CD14-positive monocyte (primary cell): ENCODE measurements around the gene LRRFIP1. TPM values are rescaled to one million over a fixed set of nuclear protein-coding genes. Genes with fewer than 3 reads are reported as not detected.
A peak's percentile ranks its signal among the peaks of the same experiment; 100 is the strongest.

Experiments used
- DNase-seq, 3 donors: peaks; one replicate each; pipeline ENCODE4 v3.0.0-alpha.2; 2011 to 2022
- H2AFZ ChIP-seq: 2 replicates; pipeline ENCODE4 v1.6.0; 2012; ENCODE audit warnings: mild to moderate bottlenecking, low read depth, low read length, inconsistent platforms; ENCODE audit not compliant: insufficient read depth, poor library complexity, severe bottlenecking
- H3K27ac ChIP-seq, 2 donors: 1 replicate in 1 of 2; 2 replicates in 1 of 2; pipeline ENCODE4 v1.5.1; 2012 to 2013; ENCODE audit warnings: low read length in 2 of 2, control low read depth in 1 of 2, inconsistent platforms in 1 of 2, low read depth in 1 of 2, mild to moderate bottlenecking in 1 of 2
- H3K27me3 ChIP-seq, 2 donors: one replicate each; pipeline versions ENCODE4 v1.6.0 to v1.6.1; 2011 to 2013; ENCODE audit warnings: low read length in 2 of 2; ENCODE audit not compliant: control insufficient read depth in 2 of 2, insufficient read depth in 2 of 2
- H3K36me3 ChIP-seq, 2 donors: replicated peaks in 1 of 2; 1 replicate in 1 of 2; 2 replicates in 1 of 2; pipeline versions ENCODE4 v1.5.1 to v1.6.1; 2012 to 2013; ENCODE audit warnings: low read length in 2 of 2, control low read depth in 1 of 2, inconsistent platforms in 1 of 2, mild to moderate bottlenecking in 1 of 2; ENCODE audit not compliant: insufficient read depth in 2 of 2, control insufficient read depth in 1 of 2
- H3K4me1 ChIP-seq, 2 donors: 1 replicate in 1 of 2; 2 replicates in 1 of 2; pipeline versions ENCODE4 v1.5.1 to v1.6.1; 2012 to 2013; ENCODE audit warnings: low read length in 2 of 2, control low read depth in 1 of 2, inconsistent platforms in 1 of 2, mild to moderate bottlenecking in 1 of 2, moderate library complexity in 1 of 2; ENCODE audit not compliant: insufficient read depth in 2 of 2, control insufficient read depth in 1 of 2
- H3K4me2 ChIP-seq: replicated peaks from 2 replicates; pipeline ENCODE3; 2012; ENCODE audit warnings: low read length, moderate library complexity, mild to moderate bottlenecking; ENCODE audit not compliant: poor library complexity, severe bottlenecking; ENCODE audit errors: extremely low read depth
- H3K4me3 ChIP-seq, 3 experiments: fragments of 200-600 bp in 1 of 3; sonication (generic) in 1 of 3; replicated peaks in 1 of 3; 1 replicate in 2 of 3; 2 replicates in 1 of 3; pipeline ENCODE4 v1.5.1; 2011 to 2013; ENCODE audit warnings: low read length in 3 of 3, mild to moderate bottlenecking in 3 of 3, control low read depth in 2 of 3, low read depth in 2 of 3, inconsistent platforms in 1 of 3, moderate library complexity in 1 of 3
- H3K79me2 ChIP-seq: 2 replicates; pipeline ENCODE4 v1.6.0; 2012; ENCODE audit warnings: mild to moderate bottlenecking, control low read depth, inconsistent platforms, low read length, moderate library complexity; ENCODE audit not compliant: insufficient read depth
- H3K9ac ChIP-seq: 2 replicates; pipeline ENCODE4 v1.6.0; 2017; ENCODE audit warnings: low read length, mild to moderate bottlenecking; ENCODE audit not compliant: insufficient read depth, poor library complexity, severe bottlenecking
- H3K9me3 ChIP-seq, 2 donors: replicated peaks in 1 of 2; 1 replicate in 1 of 2; 2 replicates in 1 of 2; pipeline versions ENCODE4 v1.5.1 to v1.6.1; 2012 to 2013; ENCODE audit warnings: low read length in 2 of 2, control low read depth in 1 of 2; ENCODE audit not compliant: control insufficient read depth in 1 of 2, insufficient read depth in 1 of 2
- H4K20me1 ChIP-seq: 2 replicates; pipeline ENCODE4 v1.6.0; 2012; ENCODE audit warnings: mild to moderate bottlenecking, low read length, control low read depth, moderate library complexity; ENCODE audit not compliant: insufficient read depth
- H3K27ac Mint-ChIP-seq, 7 donors: one replicate each; pipeline ENCODE4 v1.8.0; 2020; ENCODE audit warnings: mild to moderate bottlenecking in 7 of 7, mixed read lengths in 7 of 7, moderate library complexity in 6 of 7, inconsistent platforms in 2 of 7
- H3K27me3 Mint-ChIP-seq, 3 donors: one replicate each; pipeline ENCODE4 v1.8.0; 2021 to 2022; ENCODE audit warnings: low read depth in 3 of 3, mild to moderate bottlenecking in 3 of 3, mixed read lengths in 3 of 3, moderate library complexity in 3 of 3, inconsistent platforms in 1 of 3
- H3K36me3 Mint-ChIP-seq, 2 donors: one replicate each; pipeline ENCODE4 v1.8.0; 2020; ENCODE audit warnings: mixed read lengths in 2 of 2, inconsistent platforms in 1 of 2, mild to moderate bottlenecking in 1 of 2
- H3K4me1 Mint-ChIP-seq: one replicate; pipeline ENCODE4 v1.8.0; 2020; ENCODE audit warnings: mild to moderate bottlenecking, mixed read lengths
- H3K4me3 Mint-ChIP-seq, 2 donors: one replicate each; pipeline ENCODE4 v1.8.0; 2020; ENCODE audit warnings: mild to moderate bottlenecking in 2 of 2, mixed read lengths in 2 of 2, moderate library complexity in 1 of 2
- H3K9me3 Mint-ChIP-seq, 7 donors: one replicate each; pipeline ENCODE4 v1.8.0; 2020 to 2022; ENCODE audit warnings: mixed read lengths in 7 of 7, mild to moderate bottlenecking in 6 of 7, moderate library complexity in 6 of 7, inconsistent platforms in 2 of 7
- WGBS: methylation state at CpG from one replicate; pipeline ENCODE4 v1.1.5; 2013; ENCODE audit warnings: missing lambda C conversion rate; ENCODE audit not compliant: insufficient coverage; 5-methylcytosine and 5-hydroxymethylcytosine counted together
- intact Hi-C, 2 donors: fragments of 100-400 bp; cut with micrococcal nuclease; formaldehyde crosslinking; loops; one replicate each; pipeline versions ENCODE4 v1.15.0 to v1.15.1; 2023
- polyA plus RNA-seq, 3 donors: library from polyadenylated mRNA; depleted of rRNA in 1 of 3; unstranded in 2 of 3; stranded (reverse) in 1 of 3; fragments of 300-500 nt in 2 of 3; fragments of >200 nt in 1 of 3; fragmentation: Illumina TruSeq in 2 of 3; gene quantifications; 1 replicate in 2 of 3; 2 replicates in 1 of 3; pipeline ENCODE4 v1.2.3, GENCODE V29; 2012 to 2021
- TF ChIP-seq, protein P1 (sequence below): fragments of 200-600 bp; IDR thresholded peaks from one replicate; pipeline ENCODE4 v1.8.0; 2022; ENCODE audit warnings: antibody characterized with exemption, mild to moderate bottlenecking

LRRFIP1 gene
- polyA plus RNA-seq, 3 donors, result 67.3 to 148 (median 98.3) TPM

DNA sequence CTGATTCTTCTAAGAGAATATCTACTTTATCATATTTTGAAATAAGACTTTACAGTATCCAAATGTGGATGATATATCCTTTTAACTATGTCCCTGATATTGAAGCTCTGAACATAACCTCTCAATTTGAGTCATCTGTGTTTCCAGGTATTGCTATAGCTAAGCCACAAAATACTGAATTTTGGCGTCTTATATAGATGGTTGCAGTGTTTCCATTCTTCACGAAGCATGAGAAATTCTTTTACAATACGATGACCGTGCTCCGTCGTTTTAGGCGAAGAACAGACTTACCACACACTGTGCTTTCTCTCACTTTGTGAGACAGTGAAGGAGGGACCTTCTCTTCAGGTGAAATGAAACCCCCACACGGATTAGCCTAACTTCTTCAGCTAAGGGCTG, 45.3 kb downstream of the LRRFIP1 start:
- H2AFZ ChIP-seq, result no peak overlapping the region
- H3K9me3 ChIP-seq, result no peaks in the 10 kb centered on the region
- H3K9ac ChIP-seq, result no peak overlapping the region
- DNase-seq, result no peak
- peaks cover 31% of the 10 kb centered on the region for H3K79me2 ChIP-seq
- H3K4me3 Mint-ChIP-seq, result peak overlapping the region; percentile 88 to 96
- peak overlapping the region in 1 of 3 experiments; percentile 75 for H3K4me3 ChIP-seq
- H3K27me3 ChIP-seq, result no peaks in the 10 kb centered on the region
- H3K4me2 ChIP-seq, result peak overlapping the region; percentile 84
- peaks cover 64% of the 10 kb centered on the region for H3K4me1 Mint-ChIP-seq
- intact Hi-C loops, result loop anchor here (2.0 to 5.0 kb wide), 6 partner anchors 20 to 75 kb away; no protein-coding TSS in a partner anchor
- no peaks in the 10 kb centered on the region for H4K20me1 ChIP-seq
- peaks cover 0 to 2% (median 0%) of the 10 kb centered on the region in 7 donors for H3K9me3 Mint-ChIP-seq
- 83% methylated on average over 1 of the region's 8 CpGs for WGBS
- H3K27ac ChIP-seq, result peak overlapping the region; percentile 91 to 100
- H3K36me3 Mint-ChIP-seq, result peaks cover 6 to 7% of the 10 kb centered on the region in 2 donors
- peaks cover 0 to 4% (median 2%) of the 10 kb centered on the region in 3 donors for H3K27me3 Mint-ChIP-seq
- peaks cover 56 to 61% of the 10 kb centered on the region in 2 donors for H3K4me1 ChIP-seq
- peak overlapping the region; percentile 99 to 100 (median 100) for H3K27ac Mint-ChIP-seq
- TF ChIP-seq, protein P1, sequence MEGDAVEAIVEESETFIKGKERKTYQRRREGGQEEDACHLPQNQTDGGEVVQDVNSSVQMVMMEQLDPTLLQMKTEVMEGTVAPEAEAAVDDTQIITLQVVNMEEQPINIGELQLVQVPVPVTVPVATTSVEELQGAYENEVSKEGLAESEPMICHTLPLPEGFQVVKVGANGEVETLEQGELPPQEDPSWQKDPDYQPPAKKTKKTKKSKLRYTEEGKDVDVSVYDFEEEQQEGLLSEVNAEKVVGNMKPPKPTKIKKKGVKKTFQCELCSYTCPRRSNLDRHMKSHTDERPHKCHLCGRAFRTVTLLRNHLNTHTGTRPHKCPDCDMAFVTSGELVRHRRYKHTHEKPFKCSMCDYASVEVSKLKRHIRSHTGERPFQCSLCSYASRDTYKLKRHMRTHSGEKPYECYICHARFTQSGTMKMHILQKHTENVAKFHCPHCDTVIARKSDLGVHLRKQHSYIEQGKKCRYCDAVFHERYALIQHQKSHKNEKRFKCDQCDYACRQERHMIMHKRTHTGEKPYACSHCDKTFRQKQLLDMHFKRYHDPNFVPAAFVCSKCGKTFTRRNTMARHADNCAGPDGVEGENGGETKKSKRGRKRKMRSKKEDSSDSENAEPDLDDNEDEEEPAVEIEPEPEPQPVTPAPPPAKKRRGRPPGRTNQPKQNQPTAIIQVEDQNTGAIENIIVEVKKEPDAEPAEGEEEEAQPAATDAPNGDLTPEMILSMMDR, result no peak
- H3K36me3 ChIP-seq, result no peaks in the 10 kb centered on the region

DNA sequence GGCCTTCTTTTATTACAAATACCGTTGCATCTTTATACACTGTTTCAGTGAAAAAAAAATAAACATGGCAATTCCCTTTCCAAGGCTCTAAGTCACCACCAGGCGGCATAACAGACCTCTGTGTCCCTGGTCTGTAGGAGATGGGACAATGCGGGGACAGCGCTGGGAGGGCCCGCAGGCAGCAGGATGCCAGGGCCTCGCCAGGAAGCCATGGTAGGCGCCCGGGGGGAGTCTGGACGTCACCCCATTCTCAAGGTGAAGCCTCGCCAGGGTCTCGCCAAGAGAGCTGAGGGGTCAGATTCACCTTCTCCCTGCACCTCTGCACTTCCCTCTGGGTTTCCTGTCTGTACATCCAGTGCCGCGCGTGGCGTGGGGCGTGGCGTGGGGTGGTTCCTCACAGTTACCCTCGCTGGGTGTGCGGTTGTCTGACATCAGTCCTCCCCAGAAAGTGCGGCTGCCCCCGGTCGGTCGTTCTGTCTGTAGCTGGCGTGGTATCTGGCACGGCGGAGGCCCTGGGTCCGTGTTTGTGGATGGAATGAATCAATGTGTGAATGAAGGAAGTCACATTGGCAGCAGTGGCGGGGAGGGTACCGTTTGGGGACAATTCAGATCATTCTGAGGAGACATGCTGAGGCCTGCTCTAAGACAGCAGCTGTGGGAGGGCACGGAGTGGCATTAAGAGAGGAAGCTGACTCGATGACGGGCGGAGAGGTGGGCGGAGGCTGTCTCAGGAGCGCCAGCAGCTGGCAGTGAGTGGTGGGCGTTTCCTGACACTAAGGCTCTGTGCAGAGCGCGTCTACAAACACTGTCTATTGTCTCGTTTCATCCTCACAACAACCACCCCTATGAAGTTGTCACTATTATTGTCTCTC, 46.0 kb downstream of the LRRFIP1 start:
- H3K27me3 Mint-ChIP-seq, result peaks cover 0 to 2% (median 0%) of the 10 kb centered on the region in 3 donors
- peaks cover 31% of the 10 kb centered on the region for H3K79me2 ChIP-seq
- 0% methylated on average over 37 of the region's 39 CpGs for WGBS
- intact Hi-C loops, result loop anchor here (2.0 to 5.0 kb wide), 6 partner anchors 19 to 74 kb away; no protein-coding TSS in a partner anchor
- no peaks in the 10 kb centered on the region for H3K36me3 ChIP-seq
- H4K20me1 ChIP-seq, result no peaks in the 10 kb centered on the region
- peaks cover 70% of the 10 kb centered on the region for H3K4me1 Mint-ChIP-seq
- peaks cover 0 to 2% (median 0%) of the 10 kb centered on the region in 7 donors for H3K9me3 Mint-ChIP-seq
- H3K27me3 ChIP-seq, result no peaks in the 10 kb centered on the region
- H3K4me3 Mint-ChIP-seq, result peak overlapping the region; percentile 88 to 96
- H3K4me3 ChIP-seq, result peak overlapping the region; percentile 20 to 75 (median 24)
- H3K36me3 Mint-ChIP-seq, result peaks cover 6 to 7% of the 10 kb centered on the region in 2 donors
- H3K4me2 ChIP-seq, result peak overlapping the region; percentile 84
- H2AFZ ChIP-seq, result peak overlapping the region; percentile 57
- H3K9me3 ChIP-seq, result no peaks in the 10 kb centered on the region
- H3K27ac Mint-ChIP-seq, result peak overlapping the region; percentile 99 to 100 (median 100)
- DNase-seq, result peak; percentile 83 to 90 (median 90)
- H3K4me1 ChIP-seq, result peaks cover 61 to 66% of the 10 kb centered on the region in 2 donors
- H3K27ac ChIP-seq, result peak overlapping the region; percentile 91 to 100
- TF ChIP-seq, protein P1, result peak; percentile 88
- H3K9ac ChIP-seq, result peak overlapping the region; percentile 70
